Upper lobe of right lung (tissue), 1 donor: ENCODE measurements around the gene HOXB9. TPM values are rescaled to one million over a fixed set of nuclear protein-coding genes. Genes with fewer than 3 reads are reported as not detected.

Experiments used
- ATAC-seq: fragments of 200-7000 bp; cut with Tn5 transposase; one replicate; pipeline ENCODE4 v1.9.1; 2020; ENCODE audit warnings: mild to moderate bottlenecking, moderate library complexity
- DNase-seq: peaks from one replicate; pipeline ENCODE4 v3.0.0-alpha.2; 2020
- H3K27ac ChIP-seq: fragments of 200-600 bp; one replicate; pipeline ENCODE4 v1.8.0; 2022
- H3K27me3 ChIP-seq: fragments of 200-600 bp; one replicate; pipeline ENCODE4 v1.8.0; 2022; ENCODE audit warnings: mild to moderate bottlenecking
- H3K36me3 ChIP-seq: fragments of 200-600 bp; one replicate; pipeline ENCODE4 v1.8.0; 2022
- H3K4me1 ChIP-seq: fragments of 200-600 bp; one replicate; pipeline ENCODE4 v1.8.0; 2022
- H3K4me3 ChIP-seq: fragments of 200-600 bp; one replicate; pipeline ENCODE4 v1.8.0; 2022; ENCODE audit warnings: mild to moderate bottlenecking
- H3K9me3 ChIP-seq: fragments of 200-600 bp; one replicate; pipeline ENCODE4 v1.8.0; 2022
- intact Hi-C: fragments of 100-400 bp; cut with DNase I; formaldehyde crosslinking; loops from one replicate; pipeline ENCODE4 v1.11.0; 2022
- total RNA-seq: library from RNA; stranded (reverse); fragmentation: NEBNext Ultra II Directional; extraction: Animal tissue kit (Norgen Biotek cat#: 25700); gene quantifications from one replicate; pipeline ENCODE4 v1.2.1, GENCODE V29; 2021
- TF ChIP-seq, protein P1 (sequence below): fragments of 200-600 bp; IDR thresholded peaks from one replicate; pipeline ENCODE4 v1.8.0; 2022; ENCODE audit warnings: antibody characterized with exemption
- donor health status: DM: no; HTN: yes; CAD: no; lungs with severe emphysema.

Gene HOXB9
- total RNA-seq, 1 donor from 2014 or later = not detected

DNA sequence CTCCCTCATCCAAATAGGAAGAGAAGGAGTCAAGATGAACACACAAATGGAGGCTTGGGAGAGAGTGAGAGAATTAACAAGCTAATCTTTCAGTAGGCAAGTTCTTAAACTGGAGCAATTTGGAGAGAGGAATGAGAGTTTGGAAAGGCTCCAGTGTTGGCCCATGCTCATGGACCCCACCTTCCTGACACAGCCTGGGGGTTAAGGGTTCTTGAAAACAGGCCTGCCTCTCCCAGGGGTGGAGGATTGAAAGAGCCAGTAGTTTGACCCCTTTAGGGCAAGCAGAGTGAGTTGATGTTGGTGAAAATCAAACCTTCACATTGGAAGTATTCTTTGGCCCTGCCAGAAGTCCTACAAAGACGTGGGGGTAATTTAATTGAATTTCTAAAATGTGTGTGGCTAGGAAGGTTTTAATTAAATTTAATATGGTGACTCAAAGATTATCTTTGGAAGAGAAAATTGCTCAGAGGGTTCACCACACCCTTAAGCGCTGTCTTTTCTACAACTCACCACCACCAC is 41.9 kb downstream of the HOXB9 start:
- ATAC-seq = no peak
- peaks cover 33% of the 10 kb centered on the region for H3K4me1 ChIP-seq
- no peaks in the 10 kb centered on the region for H3K36me3 ChIP-seq
- H3K27me3 ChIP-seq = peaks cover 73% of the 10 kb centered on the region
- no peak for DNase-seq
- H3K9me3 ChIP-seq = no peaks in the 10 kb centered on the region
- intact Hi-C loops = no loop called here
- no peak overlapping the region for H3K4me3 ChIP-seq
- H3K27ac ChIP-seq = no peak overlapping the region
- TF ChIP-seq, protein P1, sequence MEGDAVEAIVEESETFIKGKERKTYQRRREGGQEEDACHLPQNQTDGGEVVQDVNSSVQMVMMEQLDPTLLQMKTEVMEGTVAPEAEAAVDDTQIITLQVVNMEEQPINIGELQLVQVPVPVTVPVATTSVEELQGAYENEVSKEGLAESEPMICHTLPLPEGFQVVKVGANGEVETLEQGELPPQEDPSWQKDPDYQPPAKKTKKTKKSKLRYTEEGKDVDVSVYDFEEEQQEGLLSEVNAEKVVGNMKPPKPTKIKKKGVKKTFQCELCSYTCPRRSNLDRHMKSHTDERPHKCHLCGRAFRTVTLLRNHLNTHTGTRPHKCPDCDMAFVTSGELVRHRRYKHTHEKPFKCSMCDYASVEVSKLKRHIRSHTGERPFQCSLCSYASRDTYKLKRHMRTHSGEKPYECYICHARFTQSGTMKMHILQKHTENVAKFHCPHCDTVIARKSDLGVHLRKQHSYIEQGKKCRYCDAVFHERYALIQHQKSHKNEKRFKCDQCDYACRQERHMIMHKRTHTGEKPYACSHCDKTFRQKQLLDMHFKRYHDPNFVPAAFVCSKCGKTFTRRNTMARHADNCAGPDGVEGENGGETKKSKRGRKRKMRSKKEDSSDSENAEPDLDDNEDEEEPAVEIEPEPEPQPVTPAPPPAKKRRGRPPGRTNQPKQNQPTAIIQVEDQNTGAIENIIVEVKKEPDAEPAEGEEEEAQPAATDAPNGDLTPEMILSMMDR = no peak

DNA sequence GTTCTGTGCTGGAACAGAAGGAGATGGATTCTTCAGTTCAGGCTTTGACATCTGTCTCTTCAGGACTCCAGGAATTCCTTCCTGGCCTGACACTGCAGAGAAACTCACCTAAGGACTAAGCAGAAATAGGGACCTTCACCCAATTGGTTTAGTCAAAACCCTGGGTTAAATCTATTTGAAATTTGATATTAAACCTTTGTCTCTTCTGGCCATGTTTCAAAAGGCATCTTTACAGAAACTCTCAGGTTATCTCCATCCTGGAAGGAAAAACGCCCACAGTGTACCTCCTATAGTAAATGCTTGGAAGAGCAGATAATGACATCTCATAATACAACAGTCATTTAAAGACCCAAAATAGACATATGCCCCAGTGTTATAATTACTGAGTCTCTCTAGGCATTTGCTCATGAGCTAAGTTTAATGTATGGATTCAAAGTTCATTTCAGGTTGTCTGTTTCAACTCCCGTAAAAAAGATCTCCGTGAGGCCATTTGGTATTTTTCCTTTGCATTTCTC is 42.4 kb downstream of the HOXB9 start:
- Histone ChIP-seq H3K36me3 (no peaks in the 10 kb centered on the region), H3K27me3 (peaks cover 77% of the 10 kb centered on the region), H3K27ac (no peak overlapping the region), H3K4me1 (peaks cover 33% of the 10 kb centered on the region), H3K4me3 (no peak overlapping the region), H3K9me3 (no peaks in the 10 kb centered on the region)
- TF ChIP-seq, protein P1 = no peak
- no peak for ATAC-seq
- intact Hi-C loops = no loop called here
- DNase-seq = no peak

DNA sequence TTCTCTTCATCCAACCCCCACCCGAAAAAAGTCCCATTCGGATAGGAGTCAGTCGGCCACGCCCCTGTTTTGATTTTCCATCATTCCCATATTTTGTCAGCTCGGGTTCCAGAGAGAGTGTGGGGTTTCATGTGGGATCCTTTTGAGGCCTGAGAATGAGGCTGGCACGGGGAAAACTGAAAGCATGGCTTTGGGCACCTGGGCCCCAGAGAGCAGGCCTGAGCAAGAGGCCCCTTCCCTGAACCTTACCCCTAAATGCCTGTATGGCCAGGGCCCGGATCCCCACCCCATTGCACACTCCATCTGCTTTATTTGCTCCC is 43.4 kb downstream of the HOXB9 start:
- H3K27me3 ChIP-seq = peaks cover 83% of the 10 kb centered on the region
- TF ChIP-seq, protein P1 = no peak
- no peaks in the 10 kb centered on the region for H3K36me3 ChIP-seq
- ATAC-seq = no peak
- H3K4me1 ChIP-seq = peaks cover 30% of the 10 kb centered on the region
- H3K4me3 ChIP-seq = peak overlapping the region; percentile 59
- peak overlapping the region; percentile 93 for H3K27ac ChIP-seq
- H3K9me3 ChIP-seq = no peaks in the 10 kb centered on the region
- no peak for DNase-seq
- intact Hi-C loops = no loop called here

DNA sequence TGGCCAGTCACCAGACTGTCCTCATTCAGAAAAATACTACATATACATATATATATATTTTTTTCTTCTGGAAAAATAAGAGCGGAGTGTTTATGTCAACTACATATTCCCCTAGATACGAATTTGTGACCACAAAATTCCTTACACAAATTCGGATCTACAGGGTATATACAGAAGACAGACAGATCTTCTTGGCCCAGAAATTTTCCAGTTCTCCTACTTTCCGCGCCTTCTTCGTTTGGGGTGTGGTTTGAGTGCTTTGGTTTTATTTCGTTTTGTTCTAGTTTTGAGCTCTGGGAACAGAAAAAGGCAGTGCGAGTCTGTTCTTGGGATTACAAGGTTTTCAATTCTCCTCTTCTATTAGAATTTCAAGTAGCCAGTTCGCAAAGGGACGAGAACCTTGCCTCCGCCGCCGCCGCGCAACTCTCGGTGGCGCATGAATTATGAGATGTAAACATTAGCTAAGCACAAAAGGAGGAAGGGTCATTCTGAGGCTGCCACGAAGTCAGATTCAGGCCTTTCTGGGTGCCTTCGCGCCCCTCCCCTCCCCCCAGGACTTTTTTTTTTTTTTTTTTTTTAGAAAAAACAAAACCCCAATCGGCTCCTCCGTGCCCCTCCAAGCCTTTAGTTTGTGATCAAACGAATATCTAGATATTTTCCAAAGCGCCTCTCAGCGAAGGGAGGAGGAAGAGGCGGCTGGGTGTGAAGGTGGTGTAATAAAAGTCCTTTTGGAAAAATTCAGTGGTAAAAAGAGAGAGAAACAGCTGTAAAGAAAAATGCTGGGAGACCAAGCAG is 46.2 kb downstream of the HOXB9 start:
- no peaks in the 10 kb centered on the region for H3K36me3 ChIP-seq
- H3K4me3 ChIP-seq = peak overlapping the region; percentile 59
- no peaks in the 10 kb centered on the region for H3K9me3 ChIP-seq
- ATAC-seq (no peak), DNase-seq (no peak)
- peaks cover 85% of the 10 kb centered on the region for H3K27me3 ChIP-seq
- intact Hi-C loops = no loop called here
- H3K27ac ChIP-seq = peak overlapping the region; percentile 93
- H3K4me1 ChIP-seq = peaks cover 8% of the 10 kb centered on the region
- TF ChIP-seq, protein P1 = no peak

DNA sequence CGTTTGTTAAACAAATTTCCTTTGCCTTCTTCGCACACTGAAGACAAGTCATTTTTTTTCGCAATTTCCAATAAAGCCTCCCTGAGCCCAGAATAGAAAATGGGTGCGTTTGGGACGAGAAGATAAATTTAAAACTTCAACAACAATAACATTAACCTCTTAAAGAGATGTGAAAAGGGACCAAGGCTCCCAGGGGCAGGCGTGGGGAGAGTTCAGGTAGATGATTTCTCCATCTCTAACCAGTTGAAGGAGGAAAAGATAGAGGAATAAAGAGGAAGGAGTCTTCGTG is 46.7 kb downstream of the HOXB9 start:
- TF ChIP-seq, protein P1 = no peak
- Histone ChIP-seq H3K9me3 (no peaks in the 10 kb centered on the region), H3K4me3 (peak overlapping the region; percentile 59), H3K36me3 (no peaks in the 10 kb centered on the region), H3K27me3 (peaks cover 83% of the 10 kb centered on the region), H3K4me1 (peaks cover 6% of the 10 kb centered on the region), H3K27ac (peak overlapping the region; percentile 93)
- DNase-seq (no peak), ATAC-seq (no peak)
- intact Hi-C loops = no loop called here
